SKM-1 (cell line): Measurements from ENCODE around the gene ATG4D.
"Not testable (repeated sequence)": the region's sequence is repeated elsewhere in the genome, so short reads cannot be mapped to it uniquely, and the experiment has no call there.

Experiments used
- DNase-seq: peaks from one replicate; lab custom pipeline; 2025; ENCODE audit not compliant: unreplicated experiment; lab: John Stamatoyannopoulos, UW

Gene ATG4D

GRCh38 chr19:10518444-10519361, 25.0 kb upstream of the ATG4D start:
- DNase-seq: no peak

DNA sequence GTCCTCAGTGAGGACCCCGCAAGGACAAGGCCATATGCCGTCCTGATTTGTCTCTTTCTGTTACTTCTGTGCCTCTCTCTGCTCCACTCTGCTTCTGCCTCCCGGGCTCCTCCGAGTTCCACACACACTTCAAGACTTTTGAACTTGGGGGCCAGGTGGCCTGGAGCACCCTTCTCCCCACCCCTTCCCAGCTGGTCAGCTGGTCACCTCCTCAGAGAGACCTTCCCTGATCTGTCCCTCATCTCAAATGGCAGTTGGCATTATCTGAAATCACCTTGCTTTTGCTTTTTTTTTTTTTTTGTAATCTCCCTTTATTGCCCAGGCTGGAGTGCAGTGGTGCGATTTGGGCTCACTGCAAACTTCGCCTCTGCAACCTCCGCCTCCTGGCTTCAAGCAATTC, 24.3 kb upstream of the ATG4D start:
- no peak for DNase-seq

DNA sequence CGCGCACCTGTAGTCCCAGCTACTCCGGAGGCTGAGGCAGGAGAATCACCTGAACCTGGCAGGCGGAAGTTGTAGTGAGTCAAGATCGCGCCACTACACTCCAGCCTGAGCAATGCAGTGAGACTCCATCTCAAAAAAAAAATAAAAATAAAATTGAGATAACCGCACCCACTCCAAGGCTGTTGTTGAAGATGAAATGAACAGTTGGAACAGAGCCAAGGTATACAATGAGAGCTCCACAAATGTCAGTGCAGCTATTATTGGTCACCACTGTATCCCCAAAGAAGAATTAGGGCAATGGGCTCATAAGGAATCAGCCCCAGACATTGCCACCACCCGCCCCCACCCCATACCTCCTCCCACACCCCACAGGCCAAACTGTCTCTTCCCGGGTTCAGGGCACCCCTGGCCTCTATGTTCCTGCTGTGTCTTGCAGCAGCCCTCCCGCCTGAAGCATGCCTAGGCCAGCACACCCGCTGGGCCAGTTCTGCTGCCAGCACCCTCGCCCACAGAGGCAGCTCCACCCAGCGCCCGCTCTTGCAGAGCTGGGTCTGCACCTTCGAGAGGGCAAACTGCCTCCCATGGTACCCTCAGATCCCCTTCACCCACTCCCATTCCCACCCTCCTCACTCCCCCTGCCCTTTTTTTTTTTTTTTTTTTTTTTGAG, 22.9 kb upstream of the ATG4D start:
- DNase-seq: no peak

DNA sequence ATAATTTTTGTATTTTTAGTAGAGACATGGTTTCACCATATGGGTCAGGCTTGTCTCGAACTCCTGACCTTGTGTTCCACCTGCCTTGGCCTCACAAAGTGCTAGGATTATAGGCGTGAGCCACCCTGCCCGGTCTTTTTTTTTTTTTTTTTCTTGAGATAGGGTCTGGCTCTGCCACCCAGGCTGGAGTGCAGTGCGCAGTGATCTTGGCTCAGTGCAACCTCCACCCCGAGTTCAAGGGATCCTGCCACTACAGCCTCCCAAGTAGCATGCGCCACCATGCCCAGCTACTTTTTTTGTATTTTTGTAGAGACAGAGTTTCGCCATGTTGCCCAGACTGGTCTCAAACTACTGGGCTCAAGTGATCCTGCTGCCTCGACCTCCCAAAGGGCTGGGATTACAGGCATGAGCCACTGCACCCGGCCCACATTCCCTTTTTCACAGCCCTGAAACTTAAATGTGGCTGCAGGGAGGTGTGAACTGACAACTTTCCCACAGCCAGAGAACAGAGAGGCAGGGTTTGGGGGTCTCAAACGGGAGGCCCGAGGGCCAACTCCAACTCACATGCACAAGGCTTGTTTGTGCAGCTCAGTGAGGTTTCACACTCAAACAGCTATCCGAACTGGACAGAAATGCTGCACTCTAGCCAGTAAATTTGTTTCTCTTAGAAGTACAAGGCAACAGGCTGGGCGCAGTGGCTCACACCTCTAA, 22.1 kb upstream of the ATG4D start:
- DNase-seq: no peak

DNA sequence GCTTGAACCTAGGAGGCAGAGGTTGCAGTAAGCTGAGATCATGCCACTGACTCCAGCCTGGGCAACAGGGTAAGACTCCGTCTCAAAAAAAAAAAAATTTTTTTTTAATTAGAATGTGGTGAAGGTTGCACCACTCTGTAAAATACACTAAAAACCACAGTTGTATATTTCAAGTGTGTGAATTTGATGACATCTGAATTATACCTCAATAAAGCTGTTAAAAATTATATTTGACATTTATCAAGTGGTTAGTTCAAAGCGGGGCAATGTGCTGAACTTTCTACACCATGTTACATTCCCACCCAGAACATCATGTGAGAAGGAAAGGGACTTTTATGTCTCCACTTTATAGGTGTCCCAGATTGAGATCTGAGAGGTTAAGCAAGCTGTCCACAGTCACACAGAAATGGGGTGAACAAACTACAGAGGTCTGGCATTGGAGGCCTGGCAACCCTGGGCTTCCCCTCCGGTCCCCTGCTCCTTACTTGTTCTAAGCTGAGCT, 20.5 kb upstream of the ATG4D start:
- no peak for DNase-seq

DNA sequence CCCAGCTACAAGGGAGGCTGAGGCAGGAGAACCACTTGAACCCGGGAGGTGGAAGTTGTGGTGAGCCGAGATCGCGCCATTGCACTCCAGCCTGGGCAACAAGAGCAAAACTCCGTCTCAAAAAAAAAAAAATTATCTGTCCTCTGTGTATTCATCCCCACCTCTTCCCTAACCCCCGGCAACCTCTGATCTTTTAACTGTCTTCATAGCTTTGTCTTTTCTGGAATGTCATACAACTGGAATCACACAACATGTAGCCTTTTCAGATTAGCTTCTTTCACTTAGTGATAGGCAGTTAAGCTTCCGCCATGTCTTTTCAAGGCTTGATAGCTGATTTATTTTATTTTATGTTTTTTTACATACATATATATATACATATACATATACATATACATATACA, 18.1 kb upstream of the ATG4D start:
- DNase-seq: no peak

GRCh38 chr19:10526887-10527286, 16.8 kb upstream of the ATG4D start:
- not testable (repeated sequence) for DNase-seq

DNA sequence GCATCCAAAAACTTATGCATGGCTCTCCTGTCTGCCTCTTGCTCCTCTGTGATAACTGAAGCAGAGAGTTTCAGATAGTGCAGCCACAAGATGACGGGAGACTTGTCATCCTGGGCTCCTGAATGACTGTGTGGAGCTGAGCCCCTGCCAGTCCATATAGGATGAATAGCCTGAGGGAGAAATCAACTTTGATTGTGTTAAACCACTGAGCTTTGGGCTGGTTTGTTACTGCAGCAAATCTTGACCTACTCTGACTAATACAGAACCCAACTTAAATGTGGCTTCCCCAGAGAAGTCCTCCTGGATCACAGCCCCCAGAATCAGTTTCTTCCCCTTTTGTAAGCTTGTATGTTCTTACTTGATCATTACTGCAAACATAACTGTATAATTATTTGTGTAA, 11.2 kb upstream of the ATG4D start:
- no peak for DNase-seq

- no peak for DNase-seq
Observed at GRCh38 chr19:10533646-10534386, 9.9 kb upstream of the ATG4D start.

GRCh38 chr19:10535613-10536012, 8.1 kb upstream of the ATG4D start:
- no peak for DNase-seq

GRCh38 chr19:10537668-10538067, 6.0 kb upstream of the ATG4D start:
- no peak for DNase-seq

- no peak for DNase-seq
Observed at GRCh38 chr19:10538204-10538983, 5.3 kb upstream of the ATG4D start.

DNA sequence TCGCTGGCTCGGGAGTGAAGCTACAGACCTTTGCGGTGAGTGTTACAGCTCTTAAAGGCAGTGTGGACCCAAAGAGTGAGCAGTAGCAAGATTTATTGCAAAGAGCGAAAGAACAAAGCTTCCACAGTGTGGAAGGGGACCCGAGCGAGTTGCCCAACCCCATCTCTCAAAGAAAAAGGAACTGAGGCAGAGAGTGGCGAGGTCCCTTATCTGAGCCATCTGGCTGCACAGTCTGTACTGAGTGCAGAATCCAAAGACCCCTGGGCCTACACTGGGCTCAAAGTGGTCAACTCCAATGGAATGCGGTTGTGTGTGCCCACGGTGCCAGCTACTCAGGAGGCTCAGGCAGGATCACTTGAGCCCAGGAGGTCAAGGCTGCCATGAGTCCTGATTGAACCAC, 4.7 kb upstream of the ATG4D start:
- peak; percentile 64 for DNase-seq

DNA sequence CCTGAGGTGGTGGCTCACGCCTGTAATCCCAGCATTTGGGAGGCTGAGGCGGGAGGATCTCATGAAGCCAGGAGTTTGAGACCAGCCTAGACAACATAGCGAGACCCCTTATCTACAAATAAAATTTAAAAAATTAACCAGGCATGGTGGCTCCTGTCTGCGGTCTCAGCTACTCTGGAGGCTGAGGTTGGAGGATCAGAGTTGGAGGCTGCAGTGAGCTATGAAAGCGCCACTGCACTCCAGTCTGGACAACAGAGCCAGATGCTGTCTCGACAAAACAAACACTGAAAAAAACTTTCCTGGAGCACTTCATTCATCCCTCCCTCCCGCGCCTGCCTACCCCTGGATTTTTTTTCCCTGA, 665 bp upstream of the ATG4D start:
- DNase-seq: no peak

DNA sequence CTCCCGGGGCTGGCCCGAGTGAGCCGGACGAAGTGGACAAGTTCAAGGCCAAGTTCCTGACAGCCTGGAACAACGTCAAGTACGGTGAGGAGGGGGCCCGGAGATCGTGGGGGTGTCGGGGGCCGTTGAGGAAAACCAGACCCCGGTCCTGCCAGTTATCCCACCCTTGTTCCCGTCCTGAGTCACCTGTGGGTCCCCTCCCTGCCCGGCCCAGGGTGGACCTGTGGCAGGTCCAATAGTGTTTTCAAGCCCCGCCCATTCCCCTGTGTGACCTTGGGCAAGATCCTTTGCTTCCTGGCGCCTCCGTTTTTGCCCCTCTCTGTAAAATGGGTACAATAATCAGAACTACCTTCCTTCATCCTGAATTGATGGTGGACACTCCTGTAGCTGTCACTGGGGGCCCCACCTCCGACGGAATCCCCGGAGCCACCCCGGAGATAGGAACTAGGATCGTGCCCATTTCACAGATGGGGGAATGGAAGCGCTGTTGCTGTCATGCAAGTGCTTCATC, 593 bp downstream of the ATG4D start:
- DNase-seq: no peak

GRCh38 chr19:10544753-10545251, 1.1 kb downstream of the ATG4D start:
- DNase-seq: no peak

DNA sequence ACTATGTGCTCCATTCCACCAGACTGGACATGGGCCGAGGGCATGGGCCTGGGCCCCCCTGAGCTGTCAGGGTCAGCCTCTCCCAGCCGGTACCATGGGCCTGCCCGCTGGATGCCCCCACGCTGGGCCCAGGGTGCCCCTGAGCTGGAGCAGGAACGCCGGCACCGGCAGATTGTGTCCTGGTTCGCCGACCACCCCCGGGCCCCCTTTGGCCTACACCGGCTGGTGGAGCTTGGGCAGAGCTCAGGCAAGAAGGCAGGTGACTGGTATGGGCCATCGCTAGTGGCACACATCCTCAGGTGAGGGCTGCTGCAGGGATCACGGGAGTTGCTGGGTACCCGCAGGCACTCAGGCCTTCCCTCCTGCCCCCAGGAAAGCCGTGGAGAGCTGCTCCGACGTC, 3.1 kb downstream of the ATG4D start:
- no peak for DNase-seq

DNA sequence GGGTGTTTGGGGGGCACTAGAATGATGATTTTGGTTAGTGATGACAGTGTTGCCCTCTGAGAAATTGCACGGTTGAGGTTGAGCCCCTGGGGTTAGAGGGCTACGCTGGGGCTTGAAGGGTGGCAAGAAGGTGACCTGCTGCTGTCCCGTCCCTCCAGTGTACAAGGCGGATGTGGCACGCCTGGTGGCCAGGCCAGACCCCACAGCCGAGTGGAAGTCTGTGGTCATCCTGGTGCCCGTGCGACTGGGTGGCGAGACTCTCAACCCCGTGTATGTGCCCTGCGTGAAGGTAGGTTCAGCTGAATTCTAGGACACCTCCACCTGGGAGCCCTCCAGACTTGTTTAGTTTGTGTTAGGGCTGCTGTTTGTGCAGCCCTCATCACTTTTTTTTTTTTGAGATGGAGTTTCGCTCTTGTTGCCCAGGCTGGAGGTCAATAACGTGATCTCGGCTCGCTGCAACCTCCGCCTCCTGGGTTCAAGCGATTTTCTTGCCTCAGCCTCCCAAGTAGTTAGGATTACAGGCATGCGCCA, 5.1 kb downstream of the ATG4D start:
- DNase-seq: no peak

DNA sequence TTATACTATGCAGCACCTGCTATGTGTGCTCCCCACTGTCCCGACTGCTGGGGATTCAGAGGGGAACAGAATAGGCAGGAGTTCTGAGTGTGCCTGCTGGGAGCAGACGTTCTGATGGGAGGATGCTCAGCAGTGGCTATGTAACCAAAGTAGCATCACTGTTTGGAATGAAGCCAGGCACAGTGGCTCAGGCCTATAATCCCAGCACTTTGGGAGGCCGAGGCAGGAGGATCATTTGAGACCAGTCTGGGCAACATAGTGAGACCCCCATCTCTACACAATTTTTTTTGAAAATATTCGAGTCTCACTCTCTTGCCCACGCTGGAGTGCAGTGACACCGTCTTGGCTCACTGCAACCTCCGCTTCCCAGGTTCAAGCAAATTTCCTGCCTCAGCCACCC, 6.0 kb downstream of the ATG4D start:
- DNase-seq: no peak

DNA sequence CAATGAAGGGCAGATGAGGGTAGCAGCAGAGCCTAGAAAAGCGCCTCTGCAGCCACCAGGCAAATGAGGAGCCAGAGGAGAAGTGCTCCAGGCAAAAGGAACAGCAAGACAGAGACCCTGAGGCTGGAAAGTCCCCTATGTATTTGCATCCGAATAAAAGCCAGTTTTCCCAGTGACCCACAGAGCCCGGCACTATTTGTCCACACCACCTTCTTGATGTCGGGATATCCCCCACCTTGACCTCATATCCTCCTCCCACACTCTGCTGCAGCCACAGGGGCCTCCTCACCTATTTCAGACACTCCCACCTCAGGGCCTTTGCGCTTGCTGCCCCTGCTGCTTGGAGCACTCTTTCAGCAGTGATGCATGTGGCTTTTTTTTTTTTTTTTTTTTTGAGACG, 6.6 kb downstream of the ATG4D start:
- no peak for DNase-seq
